ENCODE results near the gene MPIG6B.

Gene MPIG6B

DNA sequence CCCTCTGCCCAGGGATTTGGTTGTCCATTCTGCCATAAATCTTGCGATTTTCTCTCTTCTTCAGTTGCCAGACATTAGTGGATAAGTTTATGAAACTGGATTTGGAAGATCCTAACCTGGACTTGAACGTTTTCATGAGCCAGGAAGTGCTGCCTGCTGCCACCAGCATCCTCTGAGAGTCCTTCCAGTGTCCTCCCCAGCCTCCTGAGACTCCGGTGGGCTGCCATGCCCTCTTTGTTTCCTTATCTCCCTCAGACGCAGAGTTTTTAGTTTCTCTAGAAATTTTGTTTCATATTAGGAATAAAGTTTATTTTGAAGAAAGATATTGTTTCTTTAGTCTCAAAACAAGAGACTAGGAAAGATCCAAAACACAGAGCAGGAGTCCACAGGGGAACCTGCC is 39.2 kb downstream of the MPIG6B start, which contains the start of gene SAPCD1:
TSS of gene SAPCD1 (plus strand) at position 301 of the 400 bp plus-strand sequence. CDS start 399 bp downstream, outside the sequence.
- no peak within 1 kb of the TSS for H3K4me3 ChIP-seq (replicated peaks; ENCODE audit: low read depth, low read length)
- TF ChIP-seq, protein P1, sequence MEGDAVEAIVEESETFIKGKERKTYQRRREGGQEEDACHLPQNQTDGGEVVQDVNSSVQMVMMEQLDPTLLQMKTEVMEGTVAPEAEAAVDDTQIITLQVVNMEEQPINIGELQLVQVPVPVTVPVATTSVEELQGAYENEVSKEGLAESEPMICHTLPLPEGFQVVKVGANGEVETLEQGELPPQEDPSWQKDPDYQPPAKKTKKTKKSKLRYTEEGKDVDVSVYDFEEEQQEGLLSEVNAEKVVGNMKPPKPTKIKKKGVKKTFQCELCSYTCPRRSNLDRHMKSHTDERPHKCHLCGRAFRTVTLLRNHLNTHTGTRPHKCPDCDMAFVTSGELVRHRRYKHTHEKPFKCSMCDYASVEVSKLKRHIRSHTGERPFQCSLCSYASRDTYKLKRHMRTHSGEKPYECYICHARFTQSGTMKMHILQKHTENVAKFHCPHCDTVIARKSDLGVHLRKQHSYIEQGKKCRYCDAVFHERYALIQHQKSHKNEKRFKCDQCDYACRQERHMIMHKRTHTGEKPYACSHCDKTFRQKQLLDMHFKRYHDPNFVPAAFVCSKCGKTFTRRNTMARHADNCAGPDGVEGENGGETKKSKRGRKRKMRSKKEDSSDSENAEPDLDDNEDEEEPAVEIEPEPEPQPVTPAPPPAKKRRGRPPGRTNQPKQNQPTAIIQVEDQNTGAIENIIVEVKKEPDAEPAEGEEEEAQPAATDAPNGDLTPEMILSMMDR (IDR thresholded peaks at IDR 0.05; ENCODE audit: low read depth, low read length, missing control alignments), result no peak
- no peak for DNase-seq (ENCODE audit: extremely low read depth, low read depth)

DNA sequence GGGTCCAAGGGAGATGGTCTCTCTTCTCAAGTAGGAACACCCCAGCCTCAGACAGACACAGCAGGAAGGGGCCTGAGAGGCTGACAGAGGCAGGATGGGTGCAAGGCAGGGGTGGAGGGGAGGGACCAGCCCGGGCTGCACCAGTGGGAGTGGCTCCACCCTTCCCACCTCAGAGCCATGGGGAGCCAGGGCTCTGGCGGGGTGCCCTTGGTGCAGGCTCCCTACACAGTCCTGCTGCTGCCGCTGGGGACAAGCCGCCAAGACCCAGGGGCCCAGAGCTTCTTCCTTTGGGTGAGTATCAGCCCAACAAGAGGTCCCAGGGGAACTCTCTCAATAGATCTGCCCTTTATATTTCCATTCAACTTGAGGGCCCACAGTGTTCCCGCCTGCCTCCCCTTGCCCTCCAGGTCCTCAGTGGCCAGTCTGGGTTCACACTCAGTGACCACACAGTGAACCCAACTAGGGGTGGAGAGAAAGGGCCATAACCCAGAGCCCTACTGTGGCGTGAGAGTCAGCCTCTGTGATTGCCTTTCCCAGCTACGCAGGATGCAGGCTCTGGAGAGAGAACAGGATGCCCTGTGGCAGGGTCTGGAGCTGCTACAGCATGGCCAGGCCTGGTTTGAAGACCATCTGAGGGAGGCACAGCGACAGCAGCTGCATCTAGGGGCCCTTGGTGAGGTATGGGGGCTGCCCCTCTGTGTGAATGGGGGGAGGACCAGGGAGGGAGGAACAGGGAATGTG is 39.9 kb downstream of the MPIG6B start:
- TF ChIP-seq, protein P1 (IDR thresholded peaks at IDR 0.05; ENCODE audit: low read depth, low read length, missing control alignments), result no peak
- no peak for DNase-seq (ENCODE audit: extremely low read depth, low read depth)
- no peak overlapping the region for H3K4me3 ChIP-seq (replicated peaks; ENCODE audit: low read depth, low read length)

DNA sequence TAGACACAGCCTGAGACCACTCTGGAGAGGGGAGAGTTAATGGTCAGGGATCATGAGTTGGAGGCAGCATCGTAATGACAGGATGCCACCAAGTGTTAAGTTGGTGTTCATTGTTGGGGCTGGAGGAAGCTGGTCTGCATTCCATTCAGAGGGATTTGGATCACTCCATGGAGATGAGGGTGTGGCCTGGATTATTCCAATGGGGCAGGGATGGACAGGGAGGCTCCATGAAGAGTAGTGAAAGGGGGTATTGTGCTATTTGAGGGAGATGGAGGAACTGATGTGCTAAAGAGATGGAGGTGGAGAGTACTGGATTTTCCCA is 40.4 kb downstream of the MPIG6B start:
- TF ChIP-seq, protein P1 (IDR thresholded peaks at IDR 0.05; ENCODE audit: low read depth, low read length, missing control alignments), result no peak
- peak; percentile 39 for DNase-seq (ENCODE audit: extremely low read depth, low read depth)
- H3K4me3 ChIP-seq (replicated peaks; ENCODE audit: low read depth, low read length), result no peak overlapping the region

DNA sequence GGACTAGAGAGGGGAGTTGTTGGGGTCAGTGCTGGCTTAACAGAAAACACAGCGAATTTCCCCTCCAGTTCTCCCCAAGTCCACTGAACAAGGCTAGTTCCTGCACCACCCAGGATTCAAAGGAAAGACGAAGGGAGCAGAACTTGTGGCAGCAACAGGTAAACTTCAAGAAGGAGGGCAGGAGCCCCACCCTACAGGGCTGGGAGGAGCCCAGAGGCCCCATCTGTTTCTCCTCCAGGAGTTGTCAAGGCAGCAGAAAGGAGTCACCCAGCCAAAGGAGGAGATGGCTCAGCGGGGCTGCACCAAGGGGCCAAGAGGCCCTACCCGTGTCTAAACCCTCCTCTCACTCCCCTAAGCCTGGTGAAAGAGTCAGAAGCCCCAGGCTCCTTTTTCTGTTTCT is 41.0 kb downstream of the MPIG6B start:
- TF ChIP-seq, protein P1 (IDR thresholded peaks at IDR 0.05; ENCODE audit: low read depth, low read length, missing control alignments), result no peak
- no peak overlapping the region for H3K4me3 ChIP-seq (replicated peaks; ENCODE audit: low read depth, low read length)
- DNase-seq (ENCODE audit: extremely low read depth, low read depth), result no peak

DNA sequence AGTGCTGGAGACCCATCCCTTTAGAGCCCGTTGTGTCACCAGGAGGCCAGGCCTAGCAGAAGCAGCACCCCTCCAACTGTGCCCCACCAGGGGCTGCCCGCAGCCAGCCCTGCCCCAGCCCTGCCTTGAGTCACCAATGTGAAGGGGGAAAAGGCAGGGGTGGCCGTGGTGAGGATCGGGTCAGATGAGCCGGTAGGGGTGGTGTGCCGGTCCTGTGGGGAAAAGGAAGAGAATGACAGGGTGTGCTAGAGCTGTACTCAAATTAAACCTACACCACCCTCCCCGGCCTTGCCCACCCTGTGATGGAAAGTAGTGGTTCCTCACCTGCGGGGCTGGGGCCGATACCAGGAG is 42.4 kb downstream of the MPIG6B start:
- TF ChIP-seq, protein P1 (IDR thresholded peaks at IDR 0.05; ENCODE audit: low read depth, low read length, missing control alignments), result no peak
- H3K4me3 ChIP-seq (replicated peaks; ENCODE audit: low read depth, low read length), result no peak overlapping the region

DNA sequence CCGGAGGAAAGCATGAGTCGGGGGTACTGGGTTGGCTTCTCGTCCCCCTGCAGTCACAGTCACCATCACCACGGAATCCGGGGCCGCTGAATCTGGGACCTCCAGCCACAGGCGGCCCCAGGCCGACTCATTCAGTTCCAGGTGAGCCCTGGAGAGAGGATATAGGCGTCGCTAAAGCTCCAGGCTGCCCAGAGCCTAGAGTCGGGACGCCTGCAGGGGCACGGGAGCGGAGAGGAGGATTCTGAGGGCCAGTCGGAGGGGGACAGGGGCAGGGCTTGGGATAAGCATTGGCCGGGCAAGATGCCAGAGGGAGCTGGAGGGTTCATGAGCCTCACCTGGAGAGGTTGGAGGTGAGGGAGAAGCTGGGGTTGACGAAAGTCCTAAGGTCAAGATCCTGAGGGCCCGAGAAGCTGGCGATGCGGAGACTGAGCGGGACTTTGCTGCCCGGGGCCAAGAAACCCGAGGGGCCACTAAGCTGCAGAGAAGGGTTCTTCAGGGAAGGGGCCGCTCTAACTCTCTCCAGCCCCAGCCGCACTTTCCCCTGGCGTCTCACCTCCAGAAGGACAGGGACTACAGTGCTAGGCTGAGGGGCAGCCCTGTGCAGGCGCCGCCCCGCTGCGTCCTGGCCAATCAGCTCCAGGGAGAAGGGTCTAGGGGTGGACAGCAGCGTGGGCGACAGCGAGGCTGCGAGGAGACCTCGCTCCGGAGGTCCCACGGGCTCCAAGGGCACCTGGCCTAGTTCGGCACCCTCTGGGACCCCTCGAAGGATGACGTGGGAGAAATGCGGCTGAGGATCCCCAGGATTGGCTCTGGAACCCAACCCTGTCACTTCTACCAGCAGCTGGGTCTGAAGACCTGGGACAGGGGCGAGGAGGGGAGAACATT is 43.0 kb downstream of the MPIG6B start:
- no peak for DNase-seq (ENCODE audit: extremely low read depth, low read depth)
- TF ChIP-seq, protein P1 (IDR thresholded peaks at IDR 0.05; ENCODE audit: low read depth, low read length, missing control alignments), result no peak
- peak overlapping the region; percentile 23 for H3K4me3 ChIP-seq (replicated peaks; ENCODE audit: low read depth, low read length)

More for the DNA sequence above, 42.4 kb downstream of the MPIG6B start:
- DNase-seq (ENCODE audit: extremely low read depth, low read depth), result no peak

All from HFF-Myc (cell line).